Right lobe of liver (tissue), 6 donors: ENCODE results near the gene BEND7. TPM values are rescaled to one million over a fixed set of nuclear protein-coding genes. Genes with fewer than 3 reads are reported as not detected.
A peak's percentile ranks its signal among the peaks of the same experiment; 100 is the strongest.

Experiments used
- ATAC-seq, 4 donors: fragments of 200-7000 bp; cut with Tn5 transposase; one replicate each; pipeline ENCODE4 v1.9.1; 2020; ENCODE audit warnings: mild to moderate bottlenecking in 4 of 4, moderate library complexity in 4 of 4
- DNase-seq, 3 donors: peaks; one replicate each; pipeline ENCODE4 v3.0.0-alpha.2; 2020
- H3K27ac ChIP-seq, 3 donors: fragments of 200-600 bp; one replicate each; pipeline ENCODE4 v1.8.0; 2022
- H3K27me3 ChIP-seq, 2 donors: fragments of 200-600 bp; one replicate each; pipeline ENCODE4 v1.8.0; 2022
- H3K36me3 ChIP-seq, 4 donors: fragments of 200-600 bp; sonication (generic) in 1 of 4; one replicate each; pipeline versions ENCODE4 v1.5.1 to v1.8.0; 2017 to 2022; ENCODE audit warnings: control low read depth in 1 of 4
- H3K4me1 ChIP-seq, 4 donors: fragments of 200-600 bp; sonication (generic) in 1 of 4; one replicate each; pipeline versions ENCODE4 v1.5.1 to v1.8.0; 2017 to 2022; ENCODE audit warnings: control low read depth in 1 of 4
- H3K4me3 ChIP-seq, 3 donors: fragments of 200-600 bp; one replicate each; pipeline ENCODE4 v1.8.0; 2022
- H3K9me3 ChIP-seq, 4 donors: fragments of 200-600 bp; sonication (generic) in 1 of 4; one replicate each; pipeline versions ENCODE4 v1.5.1 to v1.8.0; 2017 to 2022; ENCODE audit warnings: control low read depth in 1 of 4
- CTCF ChIP-seq, 4 donors: fragments of 200-600 bp in 3 of 4; fragments of 450-650 bp in 1 of 4; IDR thresholded peaks; one replicate each; pipeline versions ENCODE4 v1.5.1 to v1.8.0; 2016 to 2022; ENCODE audit warnings: antibody characterized with exemption in 4 of 4, mild to moderate bottlenecking in 2 of 4
- POLR2A ChIP-seq: fragments of 450-650 bp; IDR thresholded peaks from one replicate; pipeline ENCODE4 v1.6.1; 2017; ENCODE audit warnings: antibody characterized with exemption, mild to moderate bottlenecking
- WGBS: methylation state at CpG from one replicate; pipeline ENCODE4 v1.1.6; 2018; ENCODE audit warnings: low coverage, low lambda C conversion rate; ENCODE audit not compliant: insufficient coverage; ENCODE audit errors: missing lambda C conversion rate; 5-methylcytosine and 5-hydroxymethylcytosine counted together
- intact Hi-C, 2 donors: fragments of 100-400 bp; cut with DNase I; formaldehyde crosslinking; loops; one replicate each; pipeline versions ENCODE4 v1.11.2 to v1.14.1; 2022
- total RNA-seq, 6 experiments: library from RNA; depleted of rRNA in 2 of 6; stranded (reverse); fragments of >200 nt in 2 of 6; fragmentation: NEBNext Ultra II Directional in 3 of 6; extraction: Animal tissue kit (Norgen Biotek cat#: 25700) in 3 of 6; gene quantifications; one replicate each; pipeline versions ENCODE4 v1.1.0 to v1.2.4, GENCODE V29; 2016 to 2023
- donor health status: DM: no; HTN: yes; CAD: no.
- donor health status: DM: no; HTN: no; CAD: no.
- donor health status: DM: no; HTN: no; CAD: no.
- donor health status: DM: no; HTN: yes; CAD: no.
- donor health status: DM: no; HTN: yes; CAD: no.

BEND7 gene
- total RNA-seq, 6 experiments from 2014 or later = 14.5 to 21.5 (median 15.6) TPM

GRCh38 chr10:13535346-13535745 is 6.5 kb upstream of the BEND7 start:
- 90% methylated on average over 3 of the region's 4 CpGs for WGBS
- intact Hi-C loops = loop anchor here in 1 of 2 donors (10.0 kb wide), 1 partner anchor 161 kb away; no protein-coding TSS in a partner anchor
- H3K4me3 ChIP-seq = no peak overlapping the region
- no peaks in the 10 kb centered on the region for H3K9me3 ChIP-seq
- H3K4me1 ChIP-seq = no peaks in the 10 kb centered on the region
- no peaks in the 10 kb centered on the region for H3K27me3 ChIP-seq
- DNase-seq = no peak
- no peak overlapping the region for H3K27ac ChIP-seq
- no peaks in the 10 kb centered on the region for H3K36me3 ChIP-seq
- no peak for TF ChIP-seq CTCF (IDR thresholded peaks at IDR 0.05)
- no peak for TF ChIP-seq POLR2A
- ATAC-seq = no peak

GRCh38 chr10:13529714-13529973 is 830 bp upstream of the BEND7 start:
- Histone ChIP-seq H3K27me3 (no peaks in the 10 kb centered on the region), H3K27ac (no peak overlapping the region), H3K4me3 (peak overlapping the region in 2 of 3 donors; percentile 52 to 62), H3K36me3 (no peaks in the 10 kb centered on the region), H3K9me3 (no peaks in the 10 kb centered on the region), H3K4me1 (peaks cover 0 to 13% (median 6%) of the 10 kb centered on the region in 4 donors)
- ATAC-seq = no peak
- intact Hi-C loops = no loop called here
- TF ChIP-seq POLR2A (no peak), CTCF (IDR thresholded peaks at IDR 0.05) (no peak)
- no peak for DNase-seq
- 54% methylated on average over 8 of the region's 8 CpGs for WGBS

GRCh38 chr10:13528123-13528874 is 515 bp downstream of the BEND7 start:
- no peaks in the 10 kb centered on the region for H3K9me3 ChIP-seq
- H3K27ac ChIP-seq = peak overlapping the region; percentile 44 to 69 (median 56)
- peak overlapping the region; percentile 51 to 62 (median 53) for H3K4me3 ChIP-seq
- intact Hi-C loops = no loop called here
- H3K27me3 ChIP-seq = no peaks in the 10 kb centered on the region
- TF ChIP-seq POLR2A (no peak), CTCF (IDR thresholded peaks at IDR 0.05) (no peak)
- DNase-seq = peak; percentile 35 to 63 (median 53)
- H3K36me3 ChIP-seq = no peaks in the 10 kb centered on the region
- H3K4me1 ChIP-seq = peaks cover 0 to 13% (median 6%) of the 10 kb centered on the region in 4 donors
- peak; percentile 38 to 71 (median 64) for ATAC-seq
- 0% methylated on average over 18 of the region's 104 CpGs for WGBS

- H3K4me1 ChIP-seq = peaks cover 0 to 13% (median 6%) of the 10 kb centered on the region in 4 donors
- no peaks in the 10 kb centered on the region for H3K36me3 ChIP-seq
- intact Hi-C loops = no loop called here
- TF ChIP-seq CTCF (IDR thresholded peaks at IDR 0.05) = no peak
- TF ChIP-seq POLR2A = no peak
- H3K9me3 ChIP-seq = no peaks in the 10 kb centered on the region
- ATAC-seq (no peak), DNase-seq (no peak)
- peak overlapping the region; percentile 44 to 69 (median 56) for H3K27ac ChIP-seq
- H3K4me3 ChIP-seq = peak overlapping the region; percentile 51 to 62 (median 53)
- H3K27me3 ChIP-seq = no peaks in the 10 kb centered on the region
- WGBS = 3% methylated on average over 5 of the region's 5 CpGs
Measured at GRCh38 chr10:13527864-13528122, 1.0 kb downstream of the BEND7 start.
